GM03348 (cell line): ENCODE results near the gene IFI27.

ENCODE experiments used
- DNase-seq: peaks from one replicate; pipeline ENCODE4 v3.0.0; 2012; ENCODE audit warnings: low spot score

IFI27 gene

DNA sequence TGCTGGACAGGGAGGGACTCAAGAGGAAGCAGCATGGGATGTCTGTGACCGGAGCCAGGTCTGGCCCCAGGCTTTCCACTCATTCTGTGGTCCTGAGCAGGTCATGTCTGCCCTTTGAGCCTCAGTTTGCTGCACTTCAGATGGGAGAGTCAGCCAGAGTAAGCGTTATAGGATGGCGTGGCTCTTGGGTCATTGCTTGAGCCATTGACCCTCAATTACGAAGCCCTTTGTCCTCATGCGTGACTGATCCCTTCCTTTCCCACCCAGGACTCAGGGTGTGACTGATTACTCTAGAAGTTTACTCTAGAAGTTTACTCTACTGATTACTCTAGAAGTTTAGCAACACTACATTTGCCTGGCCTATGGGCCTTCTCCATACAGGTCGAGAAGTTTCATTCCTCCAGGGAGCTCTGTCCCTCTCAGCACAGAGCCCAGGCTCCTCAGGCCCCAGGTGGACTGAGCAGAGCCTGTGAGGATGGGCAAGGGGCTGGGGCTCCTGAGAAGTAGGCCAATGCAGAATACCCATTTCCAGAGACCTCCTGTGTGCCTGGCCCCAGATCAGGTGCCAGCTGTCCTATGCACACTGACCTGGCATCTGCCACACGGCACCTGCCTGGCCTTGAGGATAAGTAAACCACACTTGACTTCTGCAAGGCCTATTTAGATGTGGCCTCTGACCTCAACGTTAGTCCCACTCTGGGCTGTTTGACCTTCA lies 7.6 kb upstream of the IFI27 start:
- DNase-seq: no peak

DNA sequence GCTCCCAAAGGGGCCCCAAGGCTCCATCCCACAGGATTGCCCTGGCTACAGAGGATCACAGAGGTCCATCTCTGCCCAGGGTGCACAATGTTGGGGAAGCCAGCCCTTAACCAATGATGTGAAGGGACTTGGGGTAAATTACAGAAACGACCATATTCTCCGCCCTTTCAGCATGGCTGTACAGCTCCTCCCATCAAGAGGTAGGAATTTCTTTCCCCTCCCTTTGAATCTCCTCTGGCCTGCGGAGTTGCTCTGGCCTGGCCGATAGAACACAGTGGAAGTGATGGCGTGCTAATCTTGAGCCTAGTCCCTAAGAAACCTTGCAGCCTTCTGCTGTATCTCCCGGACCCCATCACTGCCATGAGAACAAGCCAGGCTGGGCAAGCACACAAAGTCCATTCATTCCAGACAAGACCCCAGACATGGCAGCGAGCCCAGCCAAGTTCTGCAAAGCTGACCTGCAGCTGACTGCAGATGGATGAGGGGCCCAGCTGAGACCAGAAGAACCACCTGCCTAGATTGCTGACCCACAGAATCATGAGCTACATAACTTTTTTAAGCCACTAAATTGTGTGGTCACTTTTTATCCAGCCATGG lies 6.9 kb upstream of the IFI27 start:
- no peak for DNase-seq

DNA sequence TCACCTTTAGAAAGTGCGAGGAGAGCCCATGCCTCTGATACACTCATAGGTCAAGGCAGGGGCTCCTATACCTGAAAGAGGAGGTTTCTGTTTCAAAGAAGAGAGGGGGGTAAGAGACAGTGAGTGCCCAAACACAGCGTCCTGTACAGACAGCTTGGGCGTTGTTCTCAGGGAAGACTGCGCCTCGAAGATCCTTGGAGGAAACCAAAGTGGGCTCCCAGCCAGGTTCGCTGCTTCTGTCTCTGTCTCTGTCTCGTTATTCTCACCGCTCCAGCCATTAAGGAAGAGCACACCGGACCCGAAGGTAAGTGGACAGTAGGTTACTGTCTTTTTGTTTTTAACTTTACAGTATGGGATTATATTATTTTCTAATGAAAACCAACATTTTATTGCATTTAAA lies 5.8 kb upstream of the IFI27 start:
- no peak for DNase-seq

DNA sequence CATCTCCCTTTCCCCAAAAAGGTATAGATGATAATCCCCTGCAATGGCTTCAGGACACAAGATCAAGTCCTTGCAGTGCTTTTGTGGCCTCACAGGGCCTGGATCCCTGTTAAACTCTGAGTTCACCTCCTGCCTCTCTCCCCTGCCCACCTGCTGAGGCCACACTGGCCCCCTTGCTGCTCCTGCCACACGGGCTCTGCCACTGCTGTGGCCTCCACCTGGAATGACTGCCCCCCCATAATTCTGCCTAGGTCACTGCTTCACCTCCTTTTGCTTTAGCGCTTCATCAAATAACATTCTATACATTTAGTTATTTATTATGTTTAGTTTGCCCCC lies 653 bp upstream of the IFI27 start:
- DNase-seq: no peak

DNA sequence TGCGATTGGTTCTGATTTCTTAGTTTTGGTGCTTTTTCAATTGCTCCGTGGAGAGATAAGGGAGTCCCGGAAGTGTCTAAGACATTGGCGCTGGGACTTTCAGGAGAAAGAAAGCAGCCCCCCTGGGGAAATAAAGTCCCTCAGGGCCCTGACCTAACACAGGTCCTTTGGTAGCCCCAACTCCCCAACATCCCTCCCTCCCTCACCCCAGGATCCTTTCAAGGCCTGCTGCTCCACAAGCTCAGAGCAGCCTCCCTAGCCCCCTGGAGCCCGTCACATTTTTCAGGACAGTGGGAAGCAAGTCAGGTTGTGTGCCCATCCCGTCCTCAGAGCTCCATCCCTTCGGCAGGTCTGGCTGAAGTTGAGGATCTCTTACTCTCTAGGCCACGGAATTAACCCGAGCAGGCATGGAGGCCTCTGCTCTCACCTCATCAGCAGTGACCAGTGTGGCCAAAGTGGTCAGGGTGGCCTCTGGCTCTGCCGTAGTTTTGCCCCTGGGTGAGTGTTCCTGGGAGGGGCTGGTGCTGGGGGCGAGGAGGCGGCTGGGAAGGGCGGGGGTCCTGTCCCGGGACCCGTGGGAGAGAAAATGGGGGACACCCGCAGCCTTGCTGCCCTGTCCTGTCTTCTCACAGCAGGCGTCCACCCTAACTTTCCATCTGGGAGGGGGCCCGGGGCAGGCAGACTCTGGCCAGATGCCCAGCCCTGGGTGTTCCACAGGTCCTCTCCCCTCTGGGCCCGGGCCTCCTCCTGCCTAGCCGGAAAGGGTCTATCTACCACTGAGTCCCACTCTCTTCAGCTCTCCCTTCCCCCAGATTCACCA lies 950 bp downstream of the IFI27 start:
- no peak for DNase-seq

DNA sequence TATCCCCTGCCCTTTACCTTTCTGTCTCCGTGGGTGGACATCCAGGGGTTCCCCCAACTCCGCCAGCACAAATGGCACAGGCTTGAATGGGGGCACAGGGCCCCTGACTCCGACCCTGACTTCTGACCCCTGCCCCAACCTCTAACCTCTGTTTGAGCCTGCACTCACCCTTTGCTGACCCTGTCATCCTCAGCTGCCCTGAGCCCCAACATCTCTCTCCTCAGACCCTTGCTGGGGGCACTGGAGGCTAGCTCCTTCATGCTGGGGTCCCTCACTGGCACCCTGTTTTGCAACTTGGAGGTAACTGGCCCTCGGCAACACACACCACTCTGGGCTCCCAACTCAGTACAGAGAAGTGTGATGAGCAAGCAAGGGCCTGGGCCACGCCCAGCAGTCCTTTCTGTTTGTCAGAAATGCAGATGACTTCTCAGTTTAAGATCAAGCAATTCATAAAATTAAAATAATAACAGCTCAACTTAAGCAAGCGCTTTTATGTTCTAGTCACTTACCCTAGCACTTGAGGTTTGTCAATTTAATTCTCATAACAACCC lies 2.1 kb downstream of the IFI27 start:
- no peak for DNase-seq

DNA sequence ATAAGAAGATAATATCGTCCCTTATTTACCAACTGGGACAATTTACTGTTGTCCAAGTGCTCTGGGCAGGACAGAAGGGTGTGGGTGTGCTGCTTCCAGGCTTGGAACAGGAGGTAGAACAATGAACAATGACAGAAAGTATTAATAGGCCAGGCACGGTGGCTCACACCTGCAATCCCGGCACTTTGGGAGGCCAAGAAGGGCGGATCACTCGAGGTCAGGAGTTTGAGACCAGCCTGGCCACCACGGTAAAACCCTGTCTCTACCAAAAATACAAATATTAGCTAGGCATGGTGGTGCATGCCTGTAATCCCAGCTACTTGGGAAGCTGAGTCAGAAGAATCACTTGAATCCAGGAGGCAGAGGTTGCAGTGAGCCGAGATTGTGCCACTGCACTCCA lies 2.5 kb downstream of the IFI27 start:
- no peak for DNase-seq

DNA sequence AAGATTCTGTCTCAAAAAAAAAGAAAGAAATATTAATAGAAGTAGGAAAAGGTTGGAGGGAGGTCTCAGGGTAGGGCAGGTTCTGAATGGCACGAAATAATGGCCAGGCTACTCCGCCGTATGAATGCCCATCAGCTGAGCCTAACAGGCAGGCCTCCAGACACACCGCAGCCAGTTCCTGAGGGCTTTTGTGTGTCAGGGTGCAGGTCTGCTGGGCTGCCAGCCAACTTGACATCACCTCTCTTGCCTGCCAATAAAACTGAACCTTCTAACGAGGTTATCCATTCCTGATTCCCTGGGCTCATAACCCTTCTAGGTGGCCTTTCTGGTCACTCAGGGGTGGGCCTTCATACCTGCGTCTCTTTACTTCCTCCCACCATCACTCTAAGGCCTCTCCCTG lies 3.0 kb downstream of the IFI27 start:
- no peak for DNase-seq

DNA sequence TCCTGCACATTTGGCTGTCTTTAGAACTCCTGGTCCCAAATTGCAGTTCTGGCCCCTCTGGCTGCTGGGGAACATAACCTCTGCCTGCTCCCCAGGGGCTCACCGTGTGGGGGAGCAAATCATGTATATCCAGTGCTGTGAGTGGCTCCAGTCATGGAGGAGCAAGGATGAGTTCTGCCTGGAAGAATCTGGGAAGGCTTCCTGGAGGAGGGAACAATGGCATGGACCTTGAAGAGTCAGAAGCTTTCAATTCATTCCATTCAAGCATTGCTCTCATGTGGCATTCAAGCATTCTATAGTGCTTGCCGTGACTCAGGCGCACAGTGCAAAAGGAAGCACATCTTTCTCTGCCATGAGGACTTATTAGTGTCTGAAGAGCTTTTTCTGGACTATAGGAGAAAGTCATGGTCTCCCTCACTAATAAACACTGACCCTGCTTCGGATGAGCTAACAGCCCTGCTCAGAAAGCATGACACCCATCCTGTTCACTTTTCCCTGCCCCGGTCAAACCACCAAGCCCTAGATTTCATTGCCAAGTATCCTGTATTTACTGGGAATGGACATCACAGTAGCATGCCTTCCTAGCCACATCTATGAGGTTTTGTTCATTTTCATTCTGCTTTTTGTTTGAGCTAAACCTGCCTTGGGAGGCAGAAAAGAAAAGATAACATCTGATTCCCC lies 3.5 kb downstream of the IFI27 start:
- DNase-seq: no peak

DNA sequence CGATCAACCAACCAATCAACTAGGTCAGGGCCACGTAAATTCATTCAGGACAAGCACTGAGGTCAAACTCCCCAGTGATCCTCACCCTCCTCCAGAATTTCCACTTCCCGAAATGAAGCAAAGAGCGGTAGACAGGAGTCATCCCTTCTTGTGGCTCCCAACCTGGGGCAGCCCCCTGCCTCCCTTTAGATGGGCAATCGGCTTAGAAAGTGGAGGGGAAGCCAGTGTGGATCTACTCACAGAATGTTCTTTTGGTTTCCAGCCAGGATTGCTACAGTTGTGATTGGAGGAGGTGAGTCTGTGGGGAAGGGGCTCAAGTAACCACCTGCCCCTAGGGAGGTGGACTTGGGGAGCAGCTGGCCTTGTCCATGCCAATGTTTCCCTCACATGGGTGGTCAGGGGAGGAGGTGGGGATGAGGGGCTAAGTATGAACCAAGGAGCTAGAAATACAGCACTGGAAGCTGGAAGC lies 4.1 kb downstream of the IFI27 start:
- DNase-seq: no peak

DNA sequence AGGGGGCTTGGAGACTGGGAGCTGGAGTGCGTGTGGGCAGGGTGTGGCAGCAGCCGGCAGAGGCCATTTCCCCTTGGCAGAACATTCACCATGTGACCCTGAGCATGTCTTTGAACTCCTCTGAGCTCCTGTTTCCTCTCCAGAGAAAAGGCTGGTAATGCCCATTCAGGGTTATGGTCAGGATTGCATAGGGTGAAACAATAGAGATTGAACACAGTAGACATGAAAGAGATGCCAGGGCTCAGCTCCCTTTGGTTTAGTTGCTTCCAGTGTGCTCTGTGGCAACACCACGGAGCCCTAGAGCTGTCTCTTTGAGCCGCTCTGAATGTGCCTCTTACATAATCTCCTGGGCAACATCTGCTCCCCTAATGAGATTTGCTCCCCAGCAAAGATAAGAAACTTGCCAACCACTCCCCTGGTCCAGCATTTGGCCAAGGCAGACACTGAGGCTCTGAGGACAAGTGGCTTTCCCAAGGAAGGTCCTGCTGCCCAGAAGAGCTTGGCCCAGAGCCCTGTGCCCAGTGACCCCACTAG lies 4.6 kb downstream of the IFI27 start:
- peak; percentile 40 for DNase-seq

DNA sequence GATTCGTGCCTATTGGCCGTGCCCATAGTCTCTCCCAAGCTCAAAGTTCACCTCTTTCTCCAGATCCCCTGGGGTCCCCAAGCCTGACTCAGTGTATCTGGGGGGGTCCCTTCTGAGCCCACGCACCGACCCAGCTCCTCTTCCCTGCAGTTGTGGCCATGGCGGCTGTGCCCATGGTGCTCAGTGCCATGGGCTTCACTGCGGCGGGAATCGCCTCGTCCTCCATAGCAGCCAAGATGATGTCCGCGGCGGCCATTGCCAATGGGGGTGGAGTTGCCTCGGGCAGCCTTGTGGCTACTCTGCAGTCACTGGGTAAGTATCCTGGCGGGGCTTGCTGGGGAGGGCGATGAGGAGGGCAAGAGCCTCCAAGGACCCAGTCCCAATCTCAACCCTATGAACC lies 5.1 kb downstream of the IFI27 start:
- DNase-seq: no peak

DNA sequence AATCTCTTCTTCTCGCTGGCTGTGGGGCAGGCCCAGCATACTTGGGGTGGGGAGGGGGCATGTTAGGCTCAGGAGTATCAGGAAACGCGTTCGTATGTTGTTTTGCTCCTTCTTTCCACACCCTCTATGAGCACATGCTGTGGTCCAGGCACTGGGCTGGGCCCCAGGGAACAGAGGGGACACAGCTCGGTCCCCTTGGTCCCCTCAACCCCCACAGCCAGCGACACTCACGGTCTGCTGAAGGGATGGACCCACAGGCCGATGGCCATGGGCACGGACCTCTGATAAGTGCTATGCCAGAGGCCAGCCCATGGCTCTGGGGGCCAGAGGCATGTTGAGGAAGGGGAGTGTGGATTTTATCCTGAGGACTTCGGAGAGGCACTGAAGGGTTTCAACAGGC lies 6.2 kb downstream of the IFI27 start:
- no peak for DNase-seq

DNA sequence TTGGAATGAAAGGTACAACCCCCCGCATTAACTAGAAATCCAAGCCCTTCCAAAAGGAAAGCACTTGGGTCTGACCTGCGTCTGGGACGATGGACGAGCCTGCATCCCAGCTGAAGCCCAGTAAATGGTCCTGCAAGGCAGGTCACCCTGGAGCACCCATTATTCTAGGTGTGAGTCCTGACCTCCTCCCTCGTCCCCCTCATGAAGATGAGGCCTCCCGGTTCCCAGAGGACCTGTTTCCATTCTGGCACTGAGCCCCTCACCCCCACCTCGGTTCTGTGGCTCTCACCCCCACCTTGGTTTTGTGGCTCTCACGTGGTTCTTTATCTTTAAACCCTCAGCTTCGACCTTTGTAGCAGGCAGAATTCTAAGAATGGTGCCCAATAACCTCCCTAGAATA lies 7.3 kb downstream of the IFI27 start:
- no peak for DNase-seq

DNA sequence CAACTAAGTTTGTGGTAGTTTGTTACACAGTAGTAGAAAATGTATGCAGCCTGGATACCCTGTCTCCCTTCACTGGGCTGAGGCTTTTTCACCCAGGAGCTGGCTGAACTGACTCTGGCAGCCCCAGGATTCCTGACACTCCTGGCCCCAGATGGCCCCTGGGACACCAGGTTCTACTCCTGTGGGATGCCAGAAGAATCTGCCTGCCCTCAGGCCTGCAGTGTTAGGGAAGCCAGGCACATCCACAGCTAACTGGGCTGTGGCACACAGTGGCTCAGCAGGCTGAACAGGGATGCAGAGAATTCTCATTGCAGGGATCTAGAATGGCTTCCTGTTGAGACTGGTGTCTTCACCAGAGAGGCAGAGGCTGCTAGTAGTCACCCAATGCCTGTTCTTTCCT lies 8.5 kb downstream of the IFI27 start:
- no peak for DNase-seq

DNA sequence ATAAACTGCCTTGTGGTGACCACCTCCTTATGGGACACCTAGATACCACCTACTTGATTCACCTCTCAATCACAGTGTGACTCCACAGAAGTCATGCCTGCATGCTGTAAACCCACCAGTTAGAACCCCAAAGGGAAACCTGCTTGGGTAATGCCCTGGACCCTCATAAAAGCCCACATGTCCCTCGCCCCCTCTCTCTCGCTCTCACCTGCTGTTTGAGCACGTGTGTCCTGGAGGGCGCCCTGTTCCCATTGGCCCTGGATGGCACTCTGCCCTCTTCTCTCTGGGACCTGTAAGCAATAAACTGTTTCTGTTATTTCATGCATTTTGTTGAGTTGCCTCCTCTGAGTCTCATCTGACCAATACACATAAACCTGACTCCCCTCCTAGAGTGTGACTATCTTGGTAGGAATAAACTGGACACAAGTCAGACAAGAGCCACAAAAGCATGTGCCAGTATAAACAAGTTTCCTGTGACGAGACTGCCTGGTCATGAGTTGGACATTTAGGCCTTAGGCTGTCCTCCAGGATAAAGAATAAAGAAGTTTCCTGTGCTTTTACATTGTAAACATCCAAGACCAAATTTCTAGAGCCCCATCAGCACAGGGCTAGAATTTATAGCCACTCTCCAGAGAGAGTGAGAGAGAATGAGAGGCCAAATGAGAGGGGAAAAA lies 10.3 kb downstream of the IFI27 start:
- DNase-seq: no peak

DNA sequence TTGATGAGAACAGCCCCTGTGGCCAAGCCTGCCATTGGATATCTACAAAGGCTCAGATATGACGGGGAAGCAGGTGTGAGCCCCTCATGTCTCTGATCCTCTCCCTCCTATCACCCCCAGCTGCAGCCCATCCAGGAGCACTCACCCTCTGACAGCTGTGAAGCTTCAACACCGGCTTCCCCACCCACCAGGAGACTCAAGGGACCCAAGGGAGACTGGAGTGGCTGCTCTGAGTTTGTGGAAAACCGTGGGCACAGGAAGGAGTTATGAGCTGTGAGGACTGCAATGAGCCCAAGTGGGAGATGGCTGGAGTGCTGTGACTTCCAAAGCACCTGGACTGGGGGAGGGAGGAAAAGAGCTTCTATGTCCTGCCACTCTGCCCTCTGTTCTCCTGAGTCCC lies 10.9 kb downstream of the IFI27 start:
- DNase-seq: no peak

DNA sequence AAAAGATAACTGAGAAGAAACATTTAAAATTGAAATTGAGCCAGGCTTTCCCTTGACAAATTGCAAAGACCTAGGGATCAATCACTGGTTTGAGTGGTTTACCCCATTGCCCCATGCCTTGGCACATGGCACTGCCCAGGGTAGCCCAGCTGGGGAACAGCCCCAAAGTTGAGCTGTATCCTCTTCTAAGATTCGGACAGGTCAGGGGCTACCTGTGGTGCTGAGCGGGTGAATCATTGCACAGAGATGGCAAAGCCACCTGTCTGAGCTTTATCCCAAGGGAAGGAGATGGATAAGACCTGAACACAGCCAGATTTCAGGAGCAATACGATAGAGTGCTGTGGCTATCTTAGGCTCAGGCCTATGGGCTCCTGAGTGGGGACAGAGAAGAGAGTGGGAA lies 11.9 kb downstream of the IFI27 start:
- no peak for DNase-seq

DNA sequence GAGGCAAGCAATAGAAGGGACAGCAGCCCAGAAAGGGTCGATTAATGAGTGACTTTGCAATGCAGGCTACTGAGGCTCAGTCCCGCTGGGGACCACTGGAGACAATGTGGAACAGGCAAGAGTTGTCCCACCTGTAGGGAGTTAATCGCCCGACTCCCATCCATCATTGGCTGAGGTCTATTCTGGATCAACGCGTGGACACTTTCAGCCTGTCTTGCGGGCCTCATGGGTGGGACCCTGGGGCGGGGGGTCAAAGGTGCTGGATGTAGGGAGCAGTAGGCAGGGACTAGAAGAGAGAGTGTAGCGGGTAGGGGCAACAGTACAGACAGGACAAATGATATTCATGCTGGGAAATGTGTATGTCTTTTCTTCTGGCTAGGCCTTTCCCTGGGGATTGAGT lies 12.8 kb downstream of the IFI27 start:
- no peak for DNase-seq

DNA sequence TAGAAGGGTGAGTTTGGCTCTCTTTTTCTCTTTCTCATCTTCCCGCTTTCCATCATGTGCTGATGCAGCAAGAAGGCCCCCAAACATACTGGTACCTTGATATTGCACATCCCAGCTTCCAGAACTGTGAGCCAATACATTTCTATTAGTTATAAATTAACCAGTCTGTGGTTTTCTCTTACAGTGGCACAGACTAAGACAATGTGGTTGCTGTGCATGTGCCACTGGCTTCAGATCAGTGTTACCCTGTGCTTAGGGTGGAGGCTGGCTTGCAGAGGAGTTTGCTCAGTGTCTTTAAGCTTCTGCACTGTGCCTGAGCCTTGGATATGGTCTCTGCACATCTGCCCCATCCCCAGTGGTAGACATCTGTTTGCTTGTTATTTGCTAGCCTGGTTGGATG lies 13.3 kb downstream of the IFI27 start:
- DNase-seq: no peak

DNA sequence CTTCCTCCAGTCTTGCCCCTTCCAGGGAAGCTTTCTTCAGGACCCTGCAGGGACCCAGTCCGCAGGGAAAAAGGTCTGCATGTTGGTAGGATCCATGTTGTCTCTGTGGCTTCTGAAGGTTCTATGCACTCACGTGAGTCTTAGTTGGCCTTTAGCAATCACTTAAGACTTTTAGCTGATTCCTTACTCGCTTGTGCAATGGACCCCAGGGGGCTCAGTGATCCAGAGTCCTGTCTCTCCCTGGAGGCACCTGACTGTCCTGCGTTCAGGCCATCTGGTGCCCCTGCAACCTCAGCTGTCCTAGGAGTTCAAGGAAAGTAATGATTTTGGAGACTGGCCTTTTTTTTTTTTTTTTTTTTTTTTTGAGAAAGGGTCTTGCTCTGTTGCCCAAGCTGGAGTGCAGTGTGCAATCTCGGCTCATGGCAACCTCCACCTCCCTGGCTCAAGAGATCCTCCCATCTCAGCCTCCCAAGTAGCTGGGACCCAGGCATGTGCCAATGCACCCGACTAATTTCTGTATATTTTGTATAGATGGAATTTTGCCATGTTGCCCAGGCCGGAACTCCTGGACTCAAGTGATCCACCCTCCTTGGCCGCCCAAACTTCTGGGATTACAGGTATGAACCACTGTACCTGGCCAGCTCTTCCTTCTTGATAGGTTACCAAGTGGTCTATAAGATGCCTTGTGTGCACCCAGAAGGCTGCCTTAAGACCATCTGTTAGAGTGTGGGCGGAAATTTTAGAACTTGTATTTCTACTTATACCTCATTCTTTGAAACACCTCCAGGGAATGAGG lies 14.2 kb downstream of the IFI27 start:
- DNase-seq: no peak
